Vagina (tissue), 2 donors: ENCODE measurements around the gene MFSD2A.

ENCODE experiments used
- CTCF ChIP-seq, 3 experiments: fragments of 450-650 bp in 2 of 3; fragments of 200-600 bp in 1 of 3; sonication (generic) in 1 of 3; IDR thresholded peaks; one replicate each; pipeline ENCODE4 v1.5.1; 2017 to 2019; ENCODE audit warnings: antibody characterized with exemption in 3 of 3, mild to moderate bottlenecking in 2 of 3, moderate library complexity in 2 of 3
- POLR2AphosphoS5 ChIP-seq, 2 donors: sonication (generic); formaldehyde crosslinking; IDR thresholded peaks; one replicate each; pipeline ENCODE4 v1.9.0; 2017; ENCODE audit warnings: antibody characterized with exemption in 2 of 2, mild to moderate bottlenecking in 2 of 2, low read depth in 1 of 2; ENCODE audit not compliant: insufficient read depth in 1 of 2

DNA sequence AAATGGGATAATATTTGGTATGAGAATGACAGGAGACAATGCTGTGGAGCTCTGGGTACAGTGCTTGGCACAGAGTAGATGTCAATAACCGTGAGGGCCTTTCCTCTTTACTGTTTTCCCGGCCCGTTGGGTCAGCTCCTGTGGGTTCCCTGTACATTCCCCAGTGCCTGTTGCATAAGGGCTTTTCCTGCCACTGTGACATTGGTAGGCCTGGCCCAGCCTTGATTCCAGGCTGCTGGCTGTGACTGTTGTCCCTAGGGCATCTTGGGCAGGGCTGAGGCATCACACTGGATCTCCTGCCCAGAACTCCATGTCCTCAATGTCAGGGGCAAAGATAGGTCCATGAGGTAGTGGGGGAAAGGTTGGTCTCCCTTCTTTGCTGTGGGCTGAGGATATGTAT lies 27.4 kb upstream of the MFSD2A start:
- TF ChIP-seq CTCF (IDR thresholded peaks at IDR 0.05): no peak
- TF ChIP-seq POLR2AphosphoS5 (IDR thresholded peaks at IDR 0.05; ENCODE audit: insufficient read depth in 1 of 2, low read depth in 1 of 2): no peak
